Activated naive CD8-positive, alpha-beta T cell (primary cell): ENCODE results near the gene BORCS6.

Experiments
- H3K27ac Mint-ChIP-seq: one replicate; pipeline ENCODE4 v1.8.0; 2021; ENCODE audit warnings: mixed read lengths
- H3K27me3 Mint-ChIP-seq: one replicate; pipeline ENCODE4 v1.8.0; 2021; ENCODE audit warnings: mixed read lengths
- H3K36me3 Mint-ChIP-seq: one replicate; pipeline ENCODE4 v1.8.0; 2021; ENCODE audit warnings: mixed read lengths
- H3K4me1 Mint-ChIP-seq: one replicate; pipeline ENCODE4 v1.8.0; 2021; ENCODE audit warnings: low read depth, mixed read lengths
- H3K4me3 Mint-ChIP-seq: one replicate; pipeline ENCODE4 v1.8.0; 2021; ENCODE audit warnings: mild to moderate bottlenecking, mixed read lengths
- H3K9me3 Mint-ChIP-seq: one replicate; pipeline ENCODE4 v1.8.0; 2021; ENCODE audit warnings: low read depth, mixed read lengths

BORCS6 gene

GRCh38 chr17:8155231-8155995 lies 34.6 kb downstream of the BORCS6 start:
- H3K36me3 Mint-ChIP-seq = no peaks in the 10 kb centered on the region
- no peaks in the 10 kb centered on the region for H3K9me3 Mint-ChIP-seq
- no peaks in the 10 kb centered on the region for H3K27me3 Mint-ChIP-seq
- H3K27ac Mint-ChIP-seq = no peak overlapping the region
- no peak overlapping the region for H3K4me3 Mint-ChIP-seq
- peaks cover 30% of the 10 kb centered on the region for H3K4me1 Mint-ChIP-seq

DNA sequence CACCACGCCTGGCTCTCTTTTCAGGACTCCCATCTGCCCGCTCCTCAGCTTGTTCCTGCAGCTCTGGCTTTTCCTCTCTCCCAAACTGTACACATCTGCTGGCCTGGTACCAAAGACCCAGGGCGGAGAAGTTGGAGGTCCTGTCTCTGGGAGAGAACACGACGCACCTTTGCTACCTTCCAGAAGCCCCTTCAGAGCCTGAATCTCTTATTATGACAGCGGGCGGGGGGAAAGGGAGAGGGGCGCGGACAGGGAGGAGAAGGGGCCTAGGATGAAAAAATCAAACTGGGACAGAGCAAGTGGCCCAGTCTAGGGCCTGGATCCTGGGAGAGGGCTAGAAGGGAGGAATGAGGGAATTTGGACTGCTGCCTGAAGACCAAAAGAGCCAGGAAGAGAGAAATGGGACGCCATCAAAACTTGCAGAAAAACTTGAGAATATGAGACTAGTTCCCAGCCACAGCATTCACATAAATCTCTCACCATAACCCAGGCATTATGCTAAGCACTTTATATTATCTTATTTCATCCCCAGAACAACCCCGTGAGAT lies 35.3 kb downstream of the BORCS6 start:
- Mint-ChIP-seq H3K36me3 (no peaks in the 10 kb centered on the region), H3K4me3 (no peak overlapping the region), H3K27me3 (no peaks in the 10 kb centered on the region), H3K4me1 (peaks cover 25% of the 10 kb centered on the region), H3K9me3 (no peaks in the 10 kb centered on the region), H3K27ac (no peak overlapping the region)

GRCh38 chr17:8153957-8154607 lies 35.9 kb downstream of the BORCS6 start:
- peak overlapping the region; percentile 94 for H3K4me3 Mint-ChIP-seq

GRCh38 chr17:8153525-8153956 lies 36.4 kb downstream of the BORCS6 start:
- Mint-ChIP-seq H3K9me3 (no peaks in the 10 kb centered on the region), H3K27ac (no peak overlapping the region), H3K4me1 (peaks cover 17% of the 10 kb centered on the region), H3K27me3 (no peaks in the 10 kb centered on the region), H3K4me3 (peak overlapping the region; percentile 94), H3K36me3 (no peaks in the 10 kb centered on the region)

More at GRCh38 chr17:8153957-8154607, 35.9 kb downstream of the BORCS6 start:
- Mint-ChIP-seq H3K4me1 (peaks cover 22% of the 10 kb centered on the region), H3K27ac (no peak overlapping the region), H3K9me3 (no peaks in the 10 kb centered on the region), H3K36me3 (no peaks in the 10 kb centered on the region), H3K27me3 (no peaks in the 10 kb centered on the region)

GRCh38 chr17:8153031-8153451 lies 36.9 kb downstream of the BORCS6 start:
- Mint-ChIP-seq H3K36me3 (no peaks in the 10 kb centered on the region), H3K27me3 (no peaks in the 10 kb centered on the region), H3K27ac (no peak overlapping the region), H3K9me3 (no peaks in the 10 kb centered on the region), H3K4me3 (peak overlapping the region; percentile 94), H3K4me1 (peaks cover 15% of the 10 kb centered on the region)

GRCh38 chr17:8152112-8152775 lies 37.7 kb downstream of the BORCS6 start, which contains the start of gene PER1:
TSS of gene PER1 (minus strand) at chr17:8152404. CDS start at chr17:8150706, 1,698 bp downstream.
- no peaks in the 10 kb centered on the region for H3K27me3 Mint-ChIP-seq
- peak within 1 kb of the TSS; percentile 94 for H3K4me3 Mint-ChIP-seq
- H3K36me3 Mint-ChIP-seq = no peaks in the 10 kb centered on the region
- peaks cover 13% of the 10 kb centered on the region for H3K4me1 Mint-ChIP-seq
- no peak within 1 kb of the TSS for H3K27ac Mint-ChIP-seq
- H3K9me3 Mint-ChIP-seq = no peaks in the 10 kb centered on the region

GRCh38 chr17:8151641-8152111 lies 38.3 kb downstream of the BORCS6 start:
- H3K9me3 Mint-ChIP-seq = no peaks in the 10 kb centered on the region
- no peaks in the 10 kb centered on the region for H3K27me3 Mint-ChIP-seq
- no peak overlapping the region for H3K27ac Mint-ChIP-seq
- peaks cover 15% of the 10 kb centered on the region for H3K4me1 Mint-ChIP-seq
- H3K36me3 Mint-ChIP-seq = no peaks in the 10 kb centered on the region
- H3K4me3 Mint-ChIP-seq = peak overlapping the region; percentile 94

DNA sequence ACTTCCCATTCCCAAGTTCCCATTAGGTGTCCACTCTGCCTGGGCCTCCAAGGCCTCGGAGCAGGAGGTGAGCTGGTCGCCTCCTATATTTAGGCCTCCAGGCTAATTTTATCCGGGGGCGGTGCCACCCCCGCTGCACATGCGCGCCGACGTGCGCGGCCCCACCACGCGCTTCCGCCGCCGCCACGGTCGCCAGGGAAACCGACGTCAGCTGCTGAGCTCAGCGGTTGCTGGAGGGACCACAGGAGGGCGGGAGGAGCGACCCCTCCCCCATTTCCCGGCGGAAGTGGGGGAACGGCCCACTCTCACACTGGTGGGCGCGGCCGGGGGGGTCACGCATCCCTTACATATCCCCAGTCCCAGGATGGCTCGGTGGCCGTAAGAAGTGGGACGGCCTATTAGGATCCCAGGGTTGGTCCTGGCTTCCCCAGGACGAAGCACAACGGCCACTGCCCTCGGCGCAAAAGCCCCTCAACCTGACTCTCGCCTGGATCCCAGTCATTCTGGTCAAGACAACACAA lies 38.8 kb downstream of the BORCS6 start:
- H3K4me1 Mint-ChIP-seq = peaks cover 15% of the 10 kb centered on the region
- peak overlapping the region; percentile 28 for H3K27ac Mint-ChIP-seq
- H3K27me3 Mint-ChIP-seq = no peaks in the 10 kb centered on the region
- H3K36me3 Mint-ChIP-seq = no peaks in the 10 kb centered on the region
- no peaks in the 10 kb centered on the region for H3K9me3 Mint-ChIP-seq
- H3K4me3 Mint-ChIP-seq = peak overlapping the region; percentile 94

DNA sequence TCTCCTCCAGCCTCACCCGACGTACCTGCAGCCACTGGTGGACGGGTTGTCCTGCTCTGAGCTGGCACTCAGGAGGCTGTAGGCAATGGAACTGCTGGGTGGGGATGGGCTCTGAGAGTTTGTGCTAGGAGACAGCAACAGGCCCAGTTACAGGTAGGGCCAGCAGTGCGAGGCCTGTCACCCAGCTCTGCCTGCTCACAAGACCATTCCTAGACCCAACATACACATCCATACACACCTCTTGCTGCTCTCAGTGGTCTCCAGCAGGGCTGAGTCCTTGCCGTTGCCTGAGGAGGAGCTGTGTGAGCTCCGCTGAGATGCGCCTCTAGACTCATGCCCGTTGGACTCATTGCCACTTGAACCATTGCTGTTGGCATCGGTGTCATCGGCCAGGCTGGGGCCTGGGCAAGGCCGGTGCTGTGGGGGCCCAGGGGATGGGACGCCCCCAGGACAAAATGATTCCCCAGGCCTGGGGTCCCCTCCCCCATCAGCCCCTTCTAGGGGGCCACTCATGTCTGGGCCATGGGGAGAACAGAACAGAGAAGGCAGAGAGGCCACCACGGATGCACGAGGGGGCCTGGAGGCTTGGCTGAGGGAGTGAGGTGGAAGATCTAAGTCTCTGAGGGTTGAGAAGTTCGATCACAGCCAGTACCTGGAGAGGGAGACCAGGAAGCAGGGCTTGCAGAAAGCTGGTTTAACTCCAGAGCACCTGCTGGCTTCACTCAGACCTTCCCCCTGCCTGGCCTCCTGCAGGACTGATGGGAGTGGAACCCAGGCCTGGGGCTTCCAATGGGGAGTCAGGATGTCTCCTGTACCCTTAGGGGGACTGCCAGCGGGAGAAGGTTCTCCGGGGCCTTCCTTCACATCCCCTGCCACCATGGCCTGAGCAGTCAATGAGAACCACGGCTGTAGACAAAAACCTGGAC lies 39.5 kb downstream of the BORCS6 start:
- H3K27me3 Mint-ChIP-seq = no peaks in the 10 kb centered on the region
- peak overlapping the region; percentile 28 for H3K27ac Mint-ChIP-seq
- H3K36me3 Mint-ChIP-seq = no peaks in the 10 kb centered on the region
- peaks cover 15% of the 10 kb centered on the region for H3K4me1 Mint-ChIP-seq
- H3K9me3 Mint-ChIP-seq = no peaks in the 10 kb centered on the region
- H3K4me3 Mint-ChIP-seq = peak overlapping the region; percentile 94

DNA sequence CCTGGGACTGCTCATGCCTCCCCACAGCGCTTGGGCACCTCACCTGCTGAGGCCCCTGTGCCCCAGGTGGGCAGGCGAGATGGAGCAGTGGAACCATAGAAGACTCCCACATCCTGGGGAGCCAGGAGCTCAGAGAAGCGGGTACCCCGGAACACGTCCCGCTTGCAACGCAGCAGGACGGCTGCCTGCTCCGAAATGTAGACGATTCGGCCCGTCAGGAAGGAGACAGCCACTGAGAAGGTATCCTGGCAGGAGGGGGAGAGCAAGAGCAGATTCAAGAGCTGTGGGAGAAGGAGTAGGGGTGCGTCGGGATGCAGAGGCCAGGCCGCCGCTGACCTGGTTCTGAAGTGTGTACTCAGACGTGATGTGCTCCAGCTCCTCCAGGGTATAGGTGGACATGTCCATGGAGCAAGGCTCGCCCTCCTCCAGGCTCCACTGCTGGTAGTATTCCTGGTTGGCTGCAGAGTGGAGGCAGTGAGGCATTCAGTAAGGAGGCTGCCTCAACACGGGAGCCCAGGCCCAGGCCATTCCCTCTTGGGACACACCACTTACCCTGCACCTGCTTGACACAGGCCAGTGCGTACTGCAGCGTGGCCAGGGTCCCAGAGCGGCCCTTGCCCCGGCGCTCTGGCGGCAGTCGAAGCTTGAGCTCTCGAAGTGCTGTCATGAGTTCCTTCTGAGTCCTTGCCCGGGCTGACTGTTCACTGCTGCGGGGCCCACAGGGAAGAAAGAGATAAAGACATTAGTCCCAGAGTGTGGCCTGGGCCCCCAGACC lies 40.4 kb downstream of the BORCS6 start:
- H3K36me3 Mint-ChIP-seq = no peaks in the 10 kb centered on the region
- no peaks in the 10 kb centered on the region for H3K9me3 Mint-ChIP-seq
- no peaks in the 10 kb centered on the region for H3K27me3 Mint-ChIP-seq
- peaks cover 15% of the 10 kb centered on the region for H3K4me1 Mint-ChIP-seq
- peak overlapping the region; percentile 62 for H3K4me3 Mint-ChIP-seq
- peak overlapping the region; percentile 58 for H3K27ac Mint-ChIP-seq

GRCh38 chr17:8148560-8148959 lies 41.4 kb downstream of the BORCS6 start:
- H3K4me1 Mint-ChIP-seq = peaks cover 15% of the 10 kb centered on the region
- H3K36me3 Mint-ChIP-seq = no peaks in the 10 kb centered on the region
- no peaks in the 10 kb centered on the region for H3K27me3 Mint-ChIP-seq
- H3K4me3 Mint-ChIP-seq = no peak overlapping the region
- no peak overlapping the region for H3K27ac Mint-ChIP-seq
- H3K9me3 Mint-ChIP-seq = no peaks in the 10 kb centered on the region

DNA sequence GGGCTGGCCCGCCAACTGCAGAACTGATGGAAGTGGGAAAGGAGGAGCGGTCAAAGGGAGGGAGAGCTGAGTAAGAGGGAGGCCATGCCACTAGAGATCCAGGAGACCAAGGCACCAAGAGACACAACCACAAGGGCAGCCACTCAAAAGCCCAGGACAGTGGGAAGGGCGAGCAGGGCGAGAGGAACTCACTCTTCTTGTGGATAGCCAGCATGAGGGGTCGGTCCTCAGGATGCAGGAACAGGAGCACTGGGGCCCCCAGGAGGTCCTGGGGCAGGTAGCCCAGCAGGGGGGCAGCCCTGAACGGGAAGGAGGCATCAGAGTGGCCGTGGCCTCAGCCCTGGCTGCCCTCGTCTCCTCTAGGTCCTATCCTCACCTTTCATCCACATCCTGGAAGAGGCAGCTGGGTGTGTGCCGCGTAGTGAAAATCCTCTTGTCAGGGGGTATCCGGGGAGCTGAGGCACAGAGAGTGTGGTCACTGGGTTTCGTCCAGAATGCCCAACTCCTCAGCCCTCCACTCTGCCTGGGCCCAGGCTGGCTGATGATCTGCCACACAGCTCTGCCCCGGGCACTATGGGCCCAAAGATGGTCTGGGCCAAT lies 42.1 kb downstream of the BORCS6 start:
- no peaks in the 10 kb centered on the region for H3K36me3 Mint-ChIP-seq

More for the DNA sequence above, 42.1 kb downstream of the BORCS6 start:
- peaks cover 15% of the 10 kb centered on the region for H3K4me1 Mint-ChIP-seq
- H3K27me3 Mint-ChIP-seq = no peaks in the 10 kb centered on the region
- H3K4me3 Mint-ChIP-seq = no peak overlapping the region
- no peak overlapping the region for H3K27ac Mint-ChIP-seq
- H3K9me3 Mint-ChIP-seq = no peaks in the 10 kb centered on the region
